Measurements from ENCODE around the gene MXD1. TPM values are rescaled to one million over a fixed set of nuclear protein-coding genes. Genes with fewer than 3 reads are reported as not detected.

The MXD1 gene
- total RNA-seq, 1 donor from 2014 or later: 3.9 TPM

- Mint-ChIP-seq H3K9me3 (no peaks in the 10 kb centered on the region), H3K27ac (no peak overlapping the region), H3K4me1 (peaks cover 7% of the 10 kb centered on the region), H3K36me3 (no peaks in the 10 kb centered on the region), H3K4me3 (no peak overlapping the region), H3K27me3 (ENCODE audit: insufficient read depth, low read depth) (peaks cover 2% of the 10 kb centered on the region)
- H3K27me3 ChIP-seq: no peaks in the 10 kb centered on the region
- H4K20me1 ChIP-seq (ENCODE audit: low read depth): no peaks in the 10 kb centered on the region
- H3K36me3 ChIP-seq: no peaks in the 10 kb centered on the region
- no peaks in the 10 kb centered on the region for H3K79me2 ChIP-seq (ENCODE audit: low read depth)
- no peak overlapping the region for H3K4me2 ChIP-seq
- H3K4me1 ChIP-seq: peaks cover 3% of the 10 kb centered on the region
- H2AFZ ChIP-seq (replicated peaks): no peak overlapping the region
- TF ChIP-seq EZH2 (IDR thresholded peaks at IDR 0.05) (no peak), CTCF (IDR thresholded peaks at IDR 0.05) (no peak), EZH2phosphoT487 (IDR thresholded peaks at IDR 0.05) (no peak)
- H3K27ac ChIP-seq: no peak overlapping the region
- no peak overlapping the region for H3K9ac ChIP-seq
- DNase-seq (ENCODE audit: low spot score): no peak
- H3F3A ChIP-seq (ENCODE audit: low read depth): no peaks in the 10 kb centered on the region
- H3K4me3 ChIP-seq: no peak overlapping the region
- H3K9me3 ChIP-seq (ENCODE audit: low read depth): no peaks in the 10 kb centered on the region
These were observed 49.5 kb downstream of the MXD1 start for GRCh38 chr2:69964353-69964841.

GRCh38 chr2:69965756-69966445 is 51.0 kb downstream of the MXD1 start:
- Mint-ChIP-seq H3K9me3 (no peaks in the 10 kb centered on the region), H3K36me3 (no peaks in the 10 kb centered on the region), H3K27ac (no peak overlapping the region), H3K27me3 (ENCODE audit: insufficient read depth, low read depth) (peaks cover 4% of the 10 kb centered on the region), H3K4me3 (no peak overlapping the region), H3K4me1 (peaks cover 7% of the 10 kb centered on the region)
- Histone ChIP-seq H4K20me1 (ENCODE audit: low read depth) (no peaks in the 10 kb centered on the region), H3K4me3 (no peak overlapping the region), H2AFZ (replicated peaks) (no peak overlapping the region), H3K27ac (no peak overlapping the region), H3K4me1 (peaks cover 3% of the 10 kb centered on the region), H3K9me3 (ENCODE audit: low read depth) (no peaks in the 10 kb centered on the region), H3K79me2 (ENCODE audit: low read depth) (no peaks in the 10 kb centered on the region), H3F3A (ENCODE audit: low read depth) (no peaks in the 10 kb centered on the region), H3K27me3 (no peaks in the 10 kb centered on the region), H3K36me3 (no peaks in the 10 kb centered on the region), H3K9ac (no peak overlapping the region), H3K4me2 (no peak overlapping the region)
- TF ChIP-seq CTCF (IDR thresholded peaks at IDR 0.05): no peak
- no peak for TF ChIP-seq EZH2phosphoT487 (IDR thresholded peaks at IDR 0.05)
- DNase-seq (ENCODE audit: low spot score): no peak

- no peak overlapping the region for H3K4me3 Mint-ChIP-seq
These were observed 51.6 kb downstream of the MXD1 start for GRCh38 chr2:69966496-69966895.

More at GRCh38 chr2:69966496-69966895, 51.6 kb downstream of the MXD1 start:
- no peaks in the 10 kb centered on the region for H4K20me1 ChIP-seq (ENCODE audit: low read depth)
- no peak overlapping the region for H3K4me2 ChIP-seq
- no peaks in the 10 kb centered on the region for H3K9me3 Mint-ChIP-seq
- TF ChIP-seq EZH2 (IDR thresholded peaks at IDR 0.05) (no peak), EZH2phosphoT487 (IDR thresholded peaks at IDR 0.05) (no peak), CTCF (IDR thresholded peaks at IDR 0.05) (no peak)
- H3K4me1 Mint-ChIP-seq: peaks cover 7% of the 10 kb centered on the region
- no peak overlapping the region for H3K27ac ChIP-seq
- H3K4me1 ChIP-seq: peaks cover 8% of the 10 kb centered on the region
- H2AFZ ChIP-seq (replicated peaks): no peak overlapping the region
- H3K9ac ChIP-seq: no peak overlapping the region
- no peaks in the 10 kb centered on the region for H3K27me3 ChIP-seq
- no peaks in the 10 kb centered on the region for H3K79me2 ChIP-seq (ENCODE audit: low read depth)
- H3F3A ChIP-seq (ENCODE audit: low read depth): no peaks in the 10 kb centered on the region
- peaks cover 4% of the 10 kb centered on the region for H3K27me3 Mint-ChIP-seq (ENCODE audit: insufficient read depth, low read depth)
- no peak for DNase-seq (ENCODE audit: low spot score)
- H3K4me3 ChIP-seq: no peak overlapping the region
- no peaks in the 10 kb centered on the region for H3K36me3 ChIP-seq
- no peaks in the 10 kb centered on the region for H3K9me3 ChIP-seq (ENCODE audit: low read depth)
- no peak overlapping the region for H3K27ac Mint-ChIP-seq
- no peaks in the 10 kb centered on the region for H3K36me3 Mint-ChIP-seq

All from neural progenitor cell (in vitro differentiated cells).